Measurements from ENCODE around the gene PLEKHO2. TPM values are rescaled to one million over a fixed set of nuclear protein-coding genes. Genes with fewer than 3 reads are reported as not detected.

Gene PLEKHO2
- total and polyA plus RNA-seq, 2 of the 8 experiments (the other 6 are each of a cell fraction or from before 2014, with no cell fraction given) = 16.9 to 20.1 TPM

- TF ChIP-seq, protein P1, sequence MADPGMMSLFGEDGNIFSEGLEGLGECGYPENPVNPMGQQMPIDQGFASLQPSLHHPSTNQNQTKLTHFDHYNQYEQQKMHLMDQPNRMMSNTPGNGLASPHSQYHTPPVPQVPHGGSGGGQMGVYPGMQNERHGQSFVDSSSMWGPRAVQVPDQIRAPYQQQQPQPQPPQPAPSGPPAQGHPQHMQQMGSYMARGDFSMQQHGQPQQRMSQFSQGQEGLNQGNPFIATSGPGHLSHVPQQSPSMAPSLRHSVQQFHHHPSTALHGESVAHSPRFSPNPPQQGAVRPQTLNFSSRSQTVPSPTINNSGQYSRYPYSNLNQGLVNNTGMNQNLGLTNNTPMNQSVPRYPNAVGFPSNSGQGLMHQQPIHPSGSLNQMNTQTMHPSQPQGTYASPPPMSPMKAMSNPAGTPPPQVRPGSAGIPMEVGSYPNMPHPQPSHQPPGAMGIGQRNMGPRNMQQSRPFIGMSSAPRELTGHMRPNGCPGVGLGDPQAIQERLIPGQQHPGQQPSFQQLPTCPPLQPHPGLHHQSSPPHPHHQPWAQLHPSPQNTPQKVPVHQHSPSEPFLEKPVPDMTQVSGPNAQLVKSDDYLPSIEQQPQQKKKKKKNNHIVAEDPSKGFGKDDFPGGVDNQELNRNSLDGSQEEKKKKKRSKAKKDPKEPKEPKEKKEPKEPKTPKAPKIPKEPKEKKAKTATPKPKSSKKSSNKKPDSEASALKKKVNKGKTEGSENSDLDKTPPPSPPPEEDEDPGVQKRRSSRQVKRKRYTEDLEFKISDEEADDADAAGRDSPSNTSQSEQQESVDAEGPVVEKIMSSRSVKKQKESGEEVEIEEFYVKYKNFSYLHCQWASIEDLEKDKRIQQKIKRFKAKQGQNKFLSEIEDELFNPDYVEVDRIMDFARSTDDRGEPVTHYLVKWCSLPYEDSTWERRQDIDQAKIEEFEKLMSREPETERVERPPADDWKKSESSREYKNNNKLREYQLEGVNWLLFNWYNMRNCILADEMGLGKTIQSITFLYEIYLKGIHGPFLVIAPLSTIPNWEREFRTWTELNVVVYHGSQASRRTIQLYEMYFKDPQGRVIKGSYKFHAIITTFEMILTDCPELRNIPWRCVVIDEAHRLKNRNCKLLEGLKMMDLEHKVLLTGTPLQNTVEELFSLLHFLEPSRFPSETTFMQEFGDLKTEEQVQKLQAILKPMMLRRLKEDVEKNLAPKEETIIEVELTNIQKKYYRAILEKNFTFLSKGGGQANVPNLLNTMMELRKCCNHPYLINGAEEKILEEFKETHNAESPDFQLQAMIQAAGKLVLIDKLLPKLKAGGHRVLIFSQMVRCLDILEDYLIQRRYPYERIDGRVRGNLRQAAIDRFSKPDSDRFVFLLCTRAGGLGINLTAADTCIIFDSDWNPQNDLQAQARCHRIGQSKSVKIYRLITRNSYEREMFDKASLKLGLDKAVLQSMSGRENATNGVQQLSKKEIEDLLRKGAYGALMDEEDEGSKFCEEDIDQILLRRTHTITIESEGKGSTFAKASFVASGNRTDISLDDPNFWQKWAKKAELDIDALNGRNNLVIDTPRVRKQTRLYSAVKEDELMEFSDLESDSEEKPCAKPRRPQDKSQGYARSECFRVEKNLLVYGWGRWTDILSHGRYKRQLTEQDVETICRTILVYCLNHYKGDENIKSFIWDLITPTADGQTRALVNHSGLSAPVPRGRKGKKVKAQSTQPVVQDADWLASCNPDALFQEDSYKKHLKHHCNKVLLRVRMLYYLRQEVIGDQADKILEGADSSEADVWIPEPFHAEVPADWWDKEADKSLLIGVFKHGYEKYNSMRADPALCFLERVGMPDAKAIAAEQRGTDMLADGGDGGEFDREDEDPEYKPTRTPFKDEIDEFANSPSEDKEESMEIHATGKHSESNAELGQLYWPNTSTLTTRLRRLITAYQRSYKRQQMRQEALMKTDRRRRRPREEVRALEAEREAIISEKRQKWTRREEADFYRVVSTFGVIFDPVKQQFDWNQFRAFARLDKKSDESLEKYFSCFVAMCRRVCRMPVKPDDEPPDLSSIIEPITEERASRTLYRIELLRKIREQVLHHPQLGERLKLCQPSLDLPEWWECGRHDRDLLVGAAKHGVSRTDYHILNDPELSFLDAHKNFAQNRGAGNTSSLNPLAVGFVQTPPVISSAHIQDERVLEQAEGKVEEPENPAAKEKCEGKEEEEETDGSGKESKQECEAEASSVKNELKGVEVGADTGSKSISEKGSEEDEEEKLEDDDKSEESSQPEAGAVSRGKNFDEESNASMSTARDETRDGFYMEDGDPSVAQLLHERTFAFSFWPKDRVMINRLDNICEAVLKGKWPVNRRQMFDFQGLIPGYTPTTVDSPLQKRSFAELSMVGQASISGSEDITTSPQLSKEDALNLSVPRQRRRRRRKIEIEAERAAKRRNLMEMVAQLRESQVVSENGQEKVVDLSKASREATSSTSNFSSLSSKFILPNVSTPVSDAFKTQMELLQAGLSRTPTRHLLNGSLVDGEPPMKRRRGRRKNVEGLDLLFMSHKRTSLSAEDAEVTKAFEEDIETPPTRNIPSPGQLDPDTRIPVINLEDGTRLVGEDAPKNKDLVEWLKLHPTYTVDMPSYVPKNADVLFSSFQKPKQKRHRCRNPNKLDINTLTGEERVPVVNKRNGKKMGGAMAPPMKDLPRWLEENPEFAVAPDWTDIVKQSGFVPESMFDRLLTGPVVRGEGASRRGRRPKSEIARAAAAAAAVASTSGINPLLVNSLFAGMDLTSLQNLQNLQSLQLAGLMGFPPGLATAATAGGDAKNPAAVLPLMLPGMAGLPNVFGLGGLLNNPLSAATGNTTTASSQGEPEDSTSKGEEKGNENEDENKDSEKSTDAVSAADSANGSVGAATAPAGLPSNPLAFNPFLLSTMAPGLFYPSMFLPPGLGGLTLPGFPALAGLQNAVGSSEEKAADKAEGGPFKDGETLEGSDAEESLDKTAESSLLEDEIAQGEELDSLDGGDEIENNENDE (IDR thresholded peaks at IDR 0.05; ENCODE audit: insufficient replicate concordance, low read length) = no peak
- TF ChIP-seq RFX5 (IDR thresholded peaks at IDR 0.05; ENCODE audit: borderline replicate concordance, low read depth, low read length) (no peak), POLR2AphosphoS5 (IDR thresholded peaks at IDR 0.05; ENCODE audit: low read depth, low read length) (no peak), FOSL1 (IDR thresholded peaks at IDR 0.05; ENCODE audit: insufficient read depth, low read depth, low read length) (no peak), ASH2L (IDR thresholded peaks at IDR 0.05; ENCODE audit: low read length) (no peak), CHD1 (IDR thresholded peaks at IDR 0.05; ENCODE audit: low read depth, low read length) (no peak), SIRT6 (IDR thresholded peaks at IDR 0.05; ENCODE audit: low read length) (no peak)
Measured at GRCh38 chr15:64824929-64825430, 16.7 kb upstream of the PLEKHO2 start (continued).

All from H1 (cell line).